ENCODE results near the gene ST6GAL2. TPM values are rescaled to one million over a fixed set of nuclear protein-coding genes. Genes with fewer than 3 reads are reported as not detected.

Gene ST6GAL2
- total and polyA plus RNA-seq, 4 donors = 1.0 to 3.6 (median 2.3) TPM

DNA sequence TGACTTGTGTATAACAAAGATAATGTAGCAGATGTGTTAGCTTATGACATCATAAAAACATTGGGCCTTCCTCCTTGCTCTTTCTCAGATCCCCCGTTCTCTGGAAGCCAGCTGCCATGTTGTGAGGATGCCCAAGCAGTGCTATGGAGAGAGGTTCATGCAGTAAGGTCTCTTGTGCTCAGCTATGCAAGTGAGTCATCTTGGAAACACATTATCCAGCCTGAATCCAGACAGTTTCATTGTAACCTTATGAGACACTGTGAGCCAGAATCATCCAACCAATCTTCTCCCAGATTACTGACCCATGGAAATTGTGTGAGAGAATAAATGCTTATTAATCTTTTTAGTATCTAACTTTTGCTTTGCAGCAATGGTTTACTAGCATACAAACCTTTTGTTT lies 60.8 kb downstream of the ST6GAL2 start:
- Histone ChIP-seq H3K9ac (ENCODE audit: low read depth in 1 of 2, low read length in 2 of 2) (no peak overlapping the region), H3K27ac (ENCODE audit: low read depth in 1 of 2, low read length in 2 of 2) (no peak overlapping the region), H3K9me3 (ENCODE audit: control insufficient read depth in 4 of 4, low read length in 3 of 4) (peaks cover 0 to 5% (median under 1%) of the 10 kb centered on the region in 4 donors), H3K36me3 (ENCODE audit: control insufficient read depth in 4 of 4, insufficient read depth in 3 of 4, low read depth in 1 of 4, low read length in 3 of 4) (no peaks in the 10 kb centered on the region), H3K4me1 (ENCODE audit: control insufficient read depth in 4 of 4, insufficient read depth in 4 of 4, low read length in 3 of 4) (no peaks in the 10 kb centered on the region), H3K27me3 (ENCODE audit: control insufficient read depth in 4 of 4, insufficient read depth in 4 of 4, low read length in 3 of 4) (no peaks in the 10 kb centered on the region), H3K4me3 (ENCODE audit: low read depth in 1 of 3, low read length in 3 of 3) (no peak overlapping the region)
- 80% methylated on average over 1 of the region's 1 CpG for WGBS
- no peak for DNase-seq (ENCODE audit: low spot score)
- no peak for TF ChIP-seq RAD21 (IDR thresholded peaks at IDR 0.05)

DNA sequence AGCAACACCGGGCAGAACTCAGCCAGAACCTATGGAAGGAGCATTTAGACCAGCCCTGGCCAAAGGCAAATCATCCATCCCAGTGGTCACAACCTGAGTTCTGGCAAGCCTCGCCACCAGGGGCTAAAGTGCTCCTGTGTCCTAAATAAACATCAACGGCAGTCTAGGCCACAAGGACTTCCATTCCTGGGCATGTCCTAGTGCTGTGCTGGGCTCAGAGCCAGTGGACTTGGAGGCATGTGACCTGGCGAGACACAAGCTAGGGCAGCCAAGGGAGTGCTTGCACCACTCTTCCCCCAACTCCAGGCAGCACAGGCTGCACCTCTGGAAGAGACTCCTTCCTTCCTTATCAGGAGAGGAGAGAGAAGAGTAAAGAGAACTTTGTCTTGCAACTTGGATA lies 69.0 kb downstream of the ST6GAL2 start:
- H3K27me3 ChIP-seq (ENCODE audit: control insufficient read depth in 4 of 4, insufficient read depth in 4 of 4, low read length in 3 of 4) = no peaks in the 10 kb centered on the region
- H3K36me3 ChIP-seq (ENCODE audit: control insufficient read depth in 4 of 4, insufficient read depth in 3 of 4, low read depth in 1 of 4, low read length in 3 of 4) = no peaks in the 10 kb centered on the region
- DNase-seq (ENCODE audit: low spot score) = no peak
- no peak overlapping the region for H3K9ac ChIP-seq (ENCODE audit: low read depth in 1 of 2, low read length in 2 of 2)
- no peaks in the 10 kb centered on the region for H3K4me1 ChIP-seq (ENCODE audit: control insufficient read depth in 4 of 4, insufficient read depth in 4 of 4, low read length in 3 of 4)
- TF ChIP-seq, protein P1, sequence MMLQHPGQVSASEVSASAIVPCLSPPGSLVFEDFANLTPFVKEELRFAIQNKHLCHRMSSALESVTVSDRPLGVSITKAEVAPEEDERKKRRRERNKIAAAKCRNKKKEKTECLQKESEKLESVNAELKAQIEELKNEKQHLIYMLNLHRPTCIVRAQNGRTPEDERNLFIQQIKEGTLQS (IDR thresholded peaks at IDR 0.05) = no peak
- TF ChIP-seq RAD21 (IDR thresholded peaks at IDR 0.05) = peak in 1 of 2 donors; percentile 4
- no peak overlapping the region for H3K4me3 ChIP-seq (ENCODE audit: low read depth in 1 of 3, low read length in 3 of 3)
- H3K9me3 ChIP-seq (ENCODE audit: control insufficient read depth in 4 of 4, low read length in 3 of 4) = peaks cover 0 to 4% (median 0%) of the 10 kb centered on the region in 4 donors
- no peak overlapping the region for H3K27ac ChIP-seq (ENCODE audit: low read depth in 1 of 2, low read length in 2 of 2)
- 52% methylated on average over 4 of the region's 4 CpGs for WGBS

DNA sequence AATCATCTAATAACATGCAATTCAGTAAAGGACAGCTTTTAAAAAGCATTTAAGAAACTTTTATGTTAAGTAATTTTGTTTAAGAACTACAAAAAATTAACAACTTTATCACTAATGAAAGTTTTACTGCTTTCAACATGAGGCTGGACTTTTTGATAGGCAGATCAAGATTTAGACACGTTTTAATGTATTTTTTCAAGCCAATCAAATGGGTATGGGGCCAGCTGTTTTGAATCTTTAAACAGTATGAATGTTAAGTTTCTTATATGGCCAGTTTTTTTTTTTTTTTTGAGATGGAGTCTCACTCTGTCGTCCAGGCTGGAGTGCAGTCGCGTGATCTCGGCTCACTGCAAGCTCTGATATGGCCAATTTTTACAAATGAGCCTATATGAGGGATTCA lies 73.1 kb downstream of the ST6GAL2 start:
- WGBS = 67% methylated on average over 5 of the region's 5 CpGs
- Histone ChIP-seq H3K9ac (ENCODE audit: low read depth in 1 of 2, low read length in 2 of 2) (no peak overlapping the region), H3K4me1 (ENCODE audit: control insufficient read depth in 4 of 4, insufficient read depth in 4 of 4, low read length in 3 of 4) (no peaks in the 10 kb centered on the region), H3K27ac (ENCODE audit: low read depth in 1 of 2, low read length in 2 of 2) (no peak overlapping the region), H3K9me3 (ENCODE audit: control insufficient read depth in 4 of 4, low read length in 3 of 4) (peaks cover 0 to 4% (median 0%) of the 10 kb centered on the region in 4 donors), H3K27me3 (ENCODE audit: control insufficient read depth in 4 of 4, insufficient read depth in 4 of 4, low read length in 3 of 4) (peaks cover 0 to 3% (median 0%) of the 10 kb centered on the region in 4 donors), H3K4me3 (ENCODE audit: low read depth in 1 of 3, low read length in 3 of 3) (no peak overlapping the region), H3K36me3 (ENCODE audit: control insufficient read depth in 4 of 4, insufficient read depth in 3 of 4, low read depth in 1 of 4, low read length in 3 of 4) (no peaks in the 10 kb centered on the region)
- no peak for DNase-seq (ENCODE audit: low spot score)
- TF ChIP-seq GABPA (IDR thresholded peaks at IDR 0.05 in 1 of 2, conservative IDR thresholded peaks at IDR 0.05 in 1 of 2) (no peak), RXRA (IDR thresholded peaks at IDR 0.05) (no peak), SP1 (IDR thresholded peaks at IDR 0.05) (no peak), HNF4A (conservative IDR thresholded peaks at IDR 0.05) (no peak), EGR1 (IDR thresholded peaks at IDR 0.05; ENCODE audit: low read depth in 2 of 2) (no peak), NR2F2 (IDR thresholded peaks at IDR 0.05) (no peak), YY1 (IDR thresholded peaks at IDR 0.05) (no peak), JUND (IDR thresholded peaks at IDR 0.05) (no peak), TAF1 (conservative IDR thresholded peaks at IDR 0.05) (no peak), HNF4G (IDR thresholded peaks at IDR 0.05) (no peak), FOXA2 (IDR thresholded peaks at IDR 0.05) (no peak), RAD21 (IDR thresholded peaks at IDR 0.05) (no peak), FOXA1 (IDR thresholded peaks at IDR 0.05) (no peak)
- TF ChIP-seq, protein P2, sequence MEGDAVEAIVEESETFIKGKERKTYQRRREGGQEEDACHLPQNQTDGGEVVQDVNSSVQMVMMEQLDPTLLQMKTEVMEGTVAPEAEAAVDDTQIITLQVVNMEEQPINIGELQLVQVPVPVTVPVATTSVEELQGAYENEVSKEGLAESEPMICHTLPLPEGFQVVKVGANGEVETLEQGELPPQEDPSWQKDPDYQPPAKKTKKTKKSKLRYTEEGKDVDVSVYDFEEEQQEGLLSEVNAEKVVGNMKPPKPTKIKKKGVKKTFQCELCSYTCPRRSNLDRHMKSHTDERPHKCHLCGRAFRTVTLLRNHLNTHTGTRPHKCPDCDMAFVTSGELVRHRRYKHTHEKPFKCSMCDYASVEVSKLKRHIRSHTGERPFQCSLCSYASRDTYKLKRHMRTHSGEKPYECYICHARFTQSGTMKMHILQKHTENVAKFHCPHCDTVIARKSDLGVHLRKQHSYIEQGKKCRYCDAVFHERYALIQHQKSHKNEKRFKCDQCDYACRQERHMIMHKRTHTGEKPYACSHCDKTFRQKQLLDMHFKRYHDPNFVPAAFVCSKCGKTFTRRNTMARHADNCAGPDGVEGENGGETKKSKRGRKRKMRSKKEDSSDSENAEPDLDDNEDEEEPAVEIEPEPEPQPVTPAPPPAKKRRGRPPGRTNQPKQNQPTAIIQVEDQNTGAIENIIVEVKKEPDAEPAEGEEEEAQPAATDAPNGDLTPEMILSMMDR (IDR thresholded peaks at IDR 0.05; ENCODE audit: low read depth, low read length, missing input control) = no peak
- TF ChIP-seq, protein P3, sequence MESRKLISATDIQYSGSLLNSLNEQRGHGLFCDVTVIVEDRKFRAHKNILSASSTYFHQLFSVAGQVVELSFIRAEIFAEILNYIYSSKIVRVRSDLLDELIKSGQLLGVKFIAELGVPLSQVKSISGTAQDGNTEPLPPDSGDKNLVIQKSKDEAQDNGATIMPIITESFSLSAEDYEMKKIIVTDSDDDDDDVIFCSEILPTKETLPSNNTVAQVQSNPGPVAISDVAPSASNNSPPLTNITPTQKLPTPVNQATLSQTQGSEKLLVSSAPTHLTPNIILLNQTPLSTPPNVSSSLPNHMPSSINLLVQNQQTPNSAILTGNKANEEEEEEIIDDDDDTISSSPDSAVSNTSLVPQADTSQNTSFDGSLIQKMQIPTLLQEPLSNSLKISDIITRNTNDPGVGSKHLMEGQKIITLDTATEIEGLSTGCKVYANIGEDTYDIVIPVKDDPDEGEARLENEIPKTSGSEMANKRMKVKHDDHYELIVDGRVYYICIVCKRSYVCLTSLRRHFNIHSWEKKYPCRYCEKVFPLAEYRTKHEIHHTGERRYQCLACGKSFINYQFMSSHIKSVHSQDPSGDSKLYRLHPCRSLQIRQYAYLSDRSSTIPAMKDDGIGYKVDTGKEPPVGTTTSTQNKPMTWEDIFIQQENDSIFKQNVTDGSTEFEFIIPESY (IDR thresholded peaks at IDR 0.05) = no peak
- TF ChIP-seq, protein P1 (IDR thresholded peaks at IDR 0.05) = no peak
- TF ChIP-seq, protein P4, sequence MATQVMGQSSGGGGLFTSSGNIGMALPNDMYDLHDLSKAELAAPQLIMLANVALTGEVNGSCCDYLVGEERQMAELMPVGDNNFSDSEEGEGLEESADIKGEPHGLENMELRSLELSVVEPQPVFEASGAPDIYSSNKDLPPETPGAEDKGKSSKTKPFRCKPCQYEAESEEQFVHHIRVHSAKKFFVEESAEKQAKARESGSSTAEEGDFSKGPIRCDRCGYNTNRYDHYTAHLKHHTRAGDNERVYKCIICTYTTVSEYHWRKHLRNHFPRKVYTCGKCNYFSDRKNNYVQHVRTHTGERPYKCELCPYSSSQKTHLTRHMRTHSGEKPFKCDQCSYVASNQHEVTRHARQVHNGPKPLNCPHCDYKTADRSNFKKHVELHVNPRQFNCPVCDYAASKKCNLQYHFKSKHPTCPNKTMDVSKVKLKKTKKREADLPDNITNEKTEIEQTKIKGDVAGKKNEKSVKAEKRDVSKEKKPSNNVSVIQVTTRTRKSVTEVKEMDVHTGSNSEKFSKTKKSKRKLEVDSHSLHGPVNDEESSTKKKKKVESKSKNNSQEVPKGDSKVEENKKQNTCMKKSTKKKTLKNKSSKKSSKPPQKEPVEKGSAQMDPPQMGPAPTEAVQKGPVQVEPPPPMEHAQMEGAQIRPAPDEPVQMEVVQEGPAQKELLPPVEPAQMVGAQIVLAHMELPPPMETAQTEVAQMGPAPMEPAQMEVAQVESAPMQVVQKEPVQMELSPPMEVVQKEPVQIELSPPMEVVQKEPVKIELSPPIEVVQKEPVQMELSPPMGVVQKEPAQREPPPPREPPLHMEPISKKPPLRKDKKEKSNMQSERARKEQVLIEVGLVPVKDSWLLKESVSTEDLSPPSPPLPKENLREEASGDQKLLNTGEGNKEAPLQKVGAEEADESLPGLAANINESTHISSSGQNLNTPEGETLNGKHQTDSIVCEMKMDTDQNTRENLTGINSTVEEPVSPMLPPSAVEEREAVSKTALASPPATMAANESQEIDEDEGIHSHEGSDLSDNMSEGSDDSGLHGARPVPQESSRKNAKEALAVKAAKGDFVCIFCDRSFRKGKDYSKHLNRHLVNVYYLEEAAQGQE (IDR thresholded peaks at IDR 0.05) = no peak
- TF ChIP-seq, protein P5, sequence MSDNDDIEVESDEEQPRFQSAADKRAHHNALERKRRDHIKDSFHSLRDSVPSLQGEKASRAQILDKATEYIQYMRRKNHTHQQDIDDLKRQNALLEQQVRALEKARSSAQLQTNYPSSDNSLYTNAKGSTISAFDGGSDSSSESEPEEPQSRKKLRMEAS (IDR thresholded peaks at IDR 0.05) = no peak

Measured in liver (tissue), 9 donors.